Colonic mucosa (tissue), 4 donors: Measurements from ENCODE around the gene SOBP. TPM values are rescaled to one million over a fixed set of nuclear protein-coding genes. Genes with fewer than 3 reads are reported as not detected.
A peak's percentile ranks its signal among the peaks of the same experiment; 100 is the strongest.

ENCODE experiments used
- DNase-seq: peaks from one replicate; pipeline ENCODE4 v3.0.0-alpha.2; 2020
- H3K27ac ChIP-seq: fragments of 200-600 bp; one replicate; pipeline ENCODE4 v1.8.0; 2021
- H3K27me3 ChIP-seq: fragments of 200-600 bp; one replicate; pipeline ENCODE4 v1.8.0; 2021
- H3K36me3 ChIP-seq: fragments of 200-600 bp; one replicate; pipeline ENCODE4 v1.8.0; 2021
- H3K4me1 ChIP-seq: fragments of 200-600 bp; one replicate; pipeline ENCODE4 v1.8.0; 2021; ENCODE audit warnings: mild to moderate bottlenecking
- H3K4me3 ChIP-seq: fragments of 200-600 bp; one replicate; pipeline ENCODE4 v1.8.0; 2021
- H3K9ac ChIP-seq, 2 donors: one replicate each; pipeline ENCODE4 v1.7.0; 2013; ENCODE audit warnings: control low read depth in 2 of 2, low read depth in 2 of 2, low read length in 2 of 2
- H3K9me3 ChIP-seq: fragments of 200-600 bp; one replicate; pipeline ENCODE4 v1.8.0; 2021
- CTCF ChIP-seq: fragments of 200-600 bp; IDR thresholded peaks from one replicate; pipeline ENCODE4 v1.8.0; 2022; ENCODE audit warnings: antibody characterized with exemption, mild to moderate bottlenecking
- intact Hi-C: fragments of 100-400 bp; cut with DNase I; formaldehyde crosslinking; loops from one replicate; pipeline ENCODE4 v1.14.1; 2022
- total RNA-seq, 2 donors: library from RNA; stranded (reverse); fragmentation: NEBNext Ultra II Directional in 1 of 2; extraction: Animal tissue kit (Norgen Biotek cat#: 25700) in 1 of 2; gene quantifications; one replicate each; pipeline ENCODE4 v1.2.1, GENCODE V29; 2021
- donor health status: healthy.
- donor health status: DM: no; HTN: no; CAD: no.
- donor health status: DM: no; HTN: no; CAD: no.

Gene SOBP
- total RNA-seq: 1 to 10 TPM in 1 of 2 donors, under 1 TPM in 1; 0.67 to 3.4 TPM

- Histone ChIP-seq H3K4me1 (peaks cover 11% of the 10 kb centered on the region), H3K9me3 (no peaks in the 10 kb centered on the region), H3K27me3 (peaks cover 39% of the 10 kb centered on the region), H3K4me3 (peak within 1 kb of the TSS; percentile 59), H3K27ac (peak within 1 kb of the TSS; percentile 73), H3K36me3 (no peaks in the 10 kb centered on the region), H3K9ac (peak within 1 kb of the TSS; percentile 46 to 55)
- peak; percentile 31 for DNase-seq
- intact Hi-C loops: no loop called here
- TF ChIP-seq CTCF: no peak
Observed at GRCh38 chr6:107489636-107490565, at the start of gene SOBP. SOBP (plus strand) TSS chr6:107490117; CDS start chr6:107490617, 500 bp downstream.

GRCh38 chr6:107440936-107441335 is 49.0 kb upstream of the SOBP start:
- Histone ChIP-seq H3K27me3 (no peaks in the 10 kb centered on the region), H3K27ac (no peak overlapping the region), H3K9ac (no peak overlapping the region), H3K4me3 (no peak overlapping the region), H3K9me3 (no peaks in the 10 kb centered on the region), H3K36me3 (no peaks in the 10 kb centered on the region), H3K4me1 (no peaks in the 10 kb centered on the region)
- no peak for TF ChIP-seq CTCF
- no peak for DNase-seq
- intact Hi-C loops: no loop called here

GRCh38 chr6:107441682-107442081 is 48.2 kb upstream of the SOBP start:
- no peaks in the 10 kb centered on the region for H3K27me3 ChIP-seq
- DNase-seq: no peak
- TF ChIP-seq CTCF: no peak
- H3K9me3 ChIP-seq: no peaks in the 10 kb centered on the region
- H3K36me3 ChIP-seq: no peaks in the 10 kb centered on the region
- H3K4me3 ChIP-seq: no peak overlapping the region
- H3K9ac ChIP-seq: no peak overlapping the region
- intact Hi-C loops: no loop called here
- H3K4me1 ChIP-seq: no peaks in the 10 kb centered on the region
- no peak overlapping the region for H3K27ac ChIP-seq

GRCh38 chr6:107442938-107443607 is 46.8 kb upstream of the SOBP start:
- Histone ChIP-seq H3K27ac (no peak overlapping the region), H3K9me3 (peaks cover 6% of the 10 kb centered on the region), H3K4me1 (no peaks in the 10 kb centered on the region), H3K27me3 (no peaks in the 10 kb centered on the region), H3K9ac (no peak overlapping the region), H3K36me3 (no peaks in the 10 kb centered on the region), H3K4me3 (no peak overlapping the region)
- no peak for TF ChIP-seq CTCF
- DNase-seq: no peak
- intact Hi-C loops: no loop called here

GRCh38 chr6:107443608-107444267 is 46.2 kb upstream of the SOBP start:
- no peak for DNase-seq
- Histone ChIP-seq H3K9me3 (peaks cover 6% of the 10 kb centered on the region), H3K36me3 (no peaks in the 10 kb centered on the region), H3K27me3 (no peaks in the 10 kb centered on the region), H3K4me1 (no peaks in the 10 kb centered on the region), H3K9ac (no peak overlapping the region), H3K4me3 (no peak overlapping the region), H3K27ac (no peak overlapping the region)
- no peak for TF ChIP-seq CTCF
- intact Hi-C loops: no loop called here
